Measurements from ENCODE around the gene SH2B2. TPM values are rescaled to one million over a fixed set of nuclear protein-coding genes. Genes with fewer than 3 reads are reported as not detected.

SH2B2 gene
- total RNA-seq, 1 donor from 2014 or later = 8.2 TPM

- H3K4me1 Mint-ChIP-seq = peaks cover 12% of the 10 kb centered on the region
- no peak overlapping the region for H3K4me3 Mint-ChIP-seq
- H3K27me3 Mint-ChIP-seq (ENCODE audit: low read depth) = no peaks in the 10 kb centered on the region
- TF ChIP-seq CTCF (IDR thresholded peaks at IDR 0.05; ENCODE audit: unreplicated experiment) = no peak
- H3K36me3 Mint-ChIP-seq = no peaks in the 10 kb centered on the region
- H3K9me3 Mint-ChIP-seq = no peaks in the 10 kb centered on the region
- no peak overlapping the region for H3K27ac Mint-ChIP-seq
- no peak for DNase-seq (ENCODE audit: low spot score in 2 of 2, unreplicated experiment in 2 of 2)
Measured at GRCh38 chr7:102281785-102282184, 4.9 kb upstream of the SH2B2 start.

GRCh38 chr7:102282465-102283362, 4.0 kb upstream of the SH2B2 start:
- TF ChIP-seq CTCF (IDR thresholded peaks at IDR 0.05; ENCODE audit: unreplicated experiment) = no peak
- H3K27me3 Mint-ChIP-seq (ENCODE audit: low read depth) = no peaks in the 10 kb centered on the region
- H3K36me3 Mint-ChIP-seq = no peaks in the 10 kb centered on the region
- H3K27ac Mint-ChIP-seq = no peak overlapping the region
- no peak overlapping the region for H3K4me3 Mint-ChIP-seq
- peaks cover 12% of the 10 kb centered on the region for H3K4me1 Mint-ChIP-seq
- H3K9me3 Mint-ChIP-seq = no peaks in the 10 kb centered on the region
- DNase-seq (ENCODE audit: low spot score in 2 of 2, unreplicated experiment in 2 of 2) = no peak

GRCh38 chr7:102283477-102284189, 3.0 kb upstream of the SH2B2 start:
- H3K27ac Mint-ChIP-seq = no peak overlapping the region
- H3K36me3 Mint-ChIP-seq = no peaks in the 10 kb centered on the region

GRCh38 chr7:102284399-102284798, 2.3 kb upstream of the SH2B2 start:
- Mint-ChIP-seq H3K27ac (no peak overlapping the region), H3K27me3 (ENCODE audit: low read depth) (peaks cover 2% of the 10 kb centered on the region), H3K9me3 (no peaks in the 10 kb centered on the region), H3K4me1 (peaks cover 17% of the 10 kb centered on the region), H3K36me3 (no peaks in the 10 kb centered on the region), H3K4me3 (no peak overlapping the region)
- TF ChIP-seq CTCF (IDR thresholded peaks at IDR 0.05; ENCODE audit: unreplicated experiment) = no peak
- DNase-seq (ENCODE audit: low spot score in 2 of 2, unreplicated experiment in 2 of 2) = no peak

More at GRCh38 chr7:102283477-102284189, 3.0 kb upstream of the SH2B2 start:
- H3K4me1 Mint-ChIP-seq = peaks cover 17% of the 10 kb centered on the region
- no peak overlapping the region for H3K4me3 Mint-ChIP-seq
- no peaks in the 10 kb centered on the region for H3K9me3 Mint-ChIP-seq
- H3K27me3 Mint-ChIP-seq (ENCODE audit: low read depth) = peaks cover 2% of the 10 kb centered on the region
- TF ChIP-seq CTCF (IDR thresholded peaks at IDR 0.05; ENCODE audit: unreplicated experiment) = no peak
- no peak for DNase-seq (ENCODE audit: low spot score in 2 of 2, unreplicated experiment in 2 of 2)

- Mint-ChIP-seq H3K4me1 (peaks cover 13% of the 10 kb centered on the region), H3K27me3 (ENCODE audit: low read depth) (peaks cover 2% of the 10 kb centered on the region), H3K36me3 (no peaks in the 10 kb centered on the region), H3K9me3 (no peaks in the 10 kb centered on the region), H3K4me3 (peak overlapping the region; percentile 52), H3K27ac (peak overlapping the region; percentile 53)
- no peak for TF ChIP-seq CTCF (IDR thresholded peaks at IDR 0.05; ENCODE audit: unreplicated experiment)
- DNase-seq (ENCODE audit: low spot score in 2 of 2, unreplicated experiment in 2 of 2) = no peak
Measured at GRCh38 chr7:102284891-102285539, 1.7 kb upstream of the SH2B2 start.

Data from mesothelial cell of epicardium (in vitro differentiated cells).